GM19324 (cell line): Measurements from ENCODE around the gene RUFY1.
"Not testable (repeated sequence)": the region's sequence is repeated elsewhere in the genome, so short reads cannot be mapped to it uniquely, and the experiment has no call there.

Experiments used
- ATAC-seq: cut with Tn5 transposase; IDR thresholded peaks from one replicate; pipeline ENCODE4 v1.9.1; 2021; ENCODE audit warnings: mild to moderate bottlenecking, moderate library complexity; ENCODE audit not compliant: unreplicated experiment, low FRiP score

RUFY1 gene

DNA sequence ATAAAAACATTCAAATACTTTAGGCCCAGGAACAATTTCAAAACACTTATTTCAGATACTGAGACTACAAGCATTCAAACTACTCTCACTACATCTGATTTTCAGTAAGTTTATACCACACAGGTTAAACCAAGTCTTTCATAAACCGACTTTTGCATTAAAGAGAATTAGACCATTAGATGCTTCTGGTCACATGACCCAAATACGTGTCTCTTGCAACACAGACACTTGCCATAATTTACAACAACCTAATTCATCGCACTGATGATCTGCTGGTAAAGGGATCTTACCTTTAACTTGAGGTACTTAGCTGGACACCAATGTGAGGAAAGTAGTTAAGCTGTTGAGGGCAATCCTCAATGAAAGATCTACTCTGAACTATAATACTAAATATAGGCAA, 69.9 kb downstream of the RUFY1 start:
- ATAC-seq, result no peak

- no peak for ATAC-seq
These were observed 70.5 kb downstream of the RUFY1 start for GRCh38 chr5:179620703-179621350.

- ATAC-seq, result no peak
These were observed 71.3 kb downstream of the RUFY1 start for GRCh38 chr5:179621551-179622214.

DNA sequence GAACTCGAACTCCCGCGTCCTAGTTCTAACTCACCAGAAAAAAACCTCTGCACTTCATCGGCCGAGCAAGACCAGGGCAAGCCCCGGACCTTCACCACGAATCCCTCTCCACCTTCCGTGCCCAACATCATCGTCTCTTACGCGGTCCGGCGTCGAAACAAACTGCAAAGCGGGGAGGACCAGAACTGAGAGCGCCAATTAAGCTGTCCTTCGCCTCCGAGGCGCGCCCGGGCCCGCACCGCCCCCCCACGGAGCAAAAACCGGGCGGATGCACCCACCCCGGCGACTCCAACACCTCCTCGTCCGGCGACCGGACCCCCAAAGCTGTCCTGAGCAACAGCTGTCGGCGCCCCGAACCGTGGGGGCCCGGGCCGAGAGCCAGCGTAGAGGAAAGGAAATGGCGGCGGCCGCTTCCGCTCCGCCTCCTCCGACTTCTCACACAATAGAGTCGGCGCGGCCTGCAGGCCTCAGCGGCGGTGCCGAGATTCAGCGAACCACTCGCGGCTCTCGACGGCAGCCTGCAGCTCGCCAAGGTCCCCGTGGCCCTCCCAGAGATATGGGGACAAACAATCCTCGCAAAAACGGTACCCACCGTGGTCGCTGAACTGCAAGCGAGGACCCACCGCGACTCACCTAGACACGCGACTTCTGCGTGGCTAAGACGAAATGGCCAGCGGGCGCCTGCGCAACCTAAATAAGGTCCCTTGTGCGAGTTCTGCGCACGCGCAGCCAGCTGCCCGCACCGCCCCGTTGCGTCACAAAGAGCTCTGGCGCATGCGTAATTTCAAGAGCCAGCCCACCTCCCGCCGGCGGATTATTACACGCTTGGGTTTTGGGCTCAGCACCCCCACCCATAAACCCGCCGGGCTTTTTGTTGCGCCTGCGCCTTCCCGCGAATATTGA, 72.9 kb downstream of the RUFY1 start, which contains the start of gene HNRNPH1:
TSS of gene HNRNPH1 (minus strand) at position 669 of the 903 bp plus-strand sequence. CDS start at position 131, 538 bp downstream.
- peak; percentile 88 for ATAC-seq

DNA sequence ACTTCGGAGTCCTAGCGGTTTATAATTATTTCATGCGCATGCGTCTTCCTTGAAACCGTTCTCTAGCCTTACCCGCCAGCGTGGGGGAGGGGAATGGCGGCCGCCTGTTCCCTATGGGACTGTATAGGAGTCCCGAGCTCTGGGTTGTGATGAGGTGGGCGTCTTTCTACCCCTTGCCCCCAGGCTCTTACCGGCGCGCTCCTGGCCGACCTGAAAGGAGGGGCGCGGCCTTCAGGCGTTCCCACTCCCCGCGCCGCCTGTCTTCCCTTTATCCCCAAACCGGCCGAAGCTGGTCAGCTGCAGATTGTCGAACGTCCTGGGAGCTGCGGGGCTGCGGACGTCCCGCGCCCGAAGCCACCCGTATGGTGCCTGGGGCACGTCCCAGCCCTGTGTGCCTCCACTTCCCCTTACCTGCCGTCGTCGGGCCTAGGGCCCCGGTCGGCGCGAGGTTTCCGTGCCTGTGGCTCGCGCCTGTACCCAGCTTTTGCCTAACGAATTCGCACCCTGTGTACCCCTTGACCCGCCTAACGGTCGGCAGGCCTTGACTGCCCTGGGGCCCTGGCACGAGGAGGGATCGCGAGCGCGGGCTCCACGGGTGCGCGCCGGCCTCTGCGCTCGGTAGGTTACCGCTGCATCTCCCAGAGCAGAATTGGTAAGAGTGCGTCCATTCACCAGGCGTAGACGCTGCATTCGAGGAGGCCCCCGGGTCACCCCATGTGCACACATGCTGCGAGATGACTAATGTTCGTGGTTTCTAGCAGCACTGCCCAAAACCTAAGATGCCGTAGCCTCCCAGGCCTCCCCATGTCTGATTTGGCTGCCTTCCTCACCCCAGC, 73.8 kb downstream of the RUFY1 start:
- ATAC-seq, result peak; percentile 0

DNA sequence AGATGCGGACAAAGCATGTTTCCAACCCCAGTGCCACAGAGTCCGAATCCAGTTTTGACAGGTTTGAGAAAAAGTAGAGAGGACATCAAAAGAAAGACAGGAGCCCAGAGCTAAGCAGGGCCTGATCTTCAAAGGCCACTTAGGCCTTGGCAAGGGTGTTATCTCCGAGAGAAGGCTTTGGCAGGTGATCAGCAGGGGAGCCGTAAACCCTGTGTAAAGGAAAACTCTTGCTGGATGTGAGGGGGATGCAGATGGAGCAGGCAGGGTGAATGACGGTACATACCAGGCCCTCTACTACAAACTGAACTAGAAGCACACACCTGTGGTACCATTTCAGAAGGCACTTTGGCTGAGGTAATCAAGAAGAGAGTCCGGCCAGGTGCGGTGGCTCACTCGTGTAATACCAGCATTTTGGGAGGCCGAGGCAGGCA, 74.5 kb downstream of the RUFY1 start:
- no peak for ATAC-seq

DNA sequence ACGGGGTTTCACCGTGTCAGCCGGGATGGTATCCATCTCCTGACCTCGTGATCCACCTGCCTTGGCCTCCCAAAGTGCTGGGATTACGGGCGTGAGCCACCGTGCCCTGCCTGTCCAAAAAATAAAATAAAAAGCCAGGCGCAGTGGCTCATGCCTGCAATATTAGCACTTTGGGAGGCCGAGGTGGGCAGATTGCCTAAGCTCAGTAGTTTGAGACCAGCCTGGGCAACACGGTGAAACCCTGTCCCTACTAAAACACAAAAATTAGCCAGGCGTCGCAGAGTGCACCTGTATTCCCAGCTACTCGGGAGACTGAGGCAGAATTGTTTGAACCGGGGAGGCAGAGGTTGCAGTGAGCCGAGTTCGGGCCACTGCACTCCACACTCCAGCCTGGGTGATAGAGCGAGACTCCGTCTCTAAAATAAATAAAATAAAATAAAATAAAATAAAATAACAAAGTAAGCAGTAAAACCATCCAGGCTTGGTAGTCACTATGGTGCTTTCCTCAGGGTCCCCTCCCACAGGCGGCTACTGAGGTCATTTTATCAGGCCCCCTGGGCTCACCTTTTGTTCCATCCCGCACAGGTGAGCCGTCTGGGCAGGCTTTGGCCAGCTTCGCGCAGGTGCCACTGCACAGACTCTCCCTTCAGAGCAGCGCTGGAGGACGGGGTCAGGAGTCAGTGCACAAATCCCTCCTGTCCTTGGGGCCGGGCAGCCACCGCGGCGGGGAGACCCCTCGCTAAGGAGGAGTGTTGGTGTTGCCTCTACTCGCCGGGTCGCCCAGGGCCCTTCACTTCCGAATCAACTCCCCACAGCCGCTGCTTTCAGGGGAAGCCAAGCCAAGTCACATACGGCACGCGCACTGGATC, 83.4 kb downstream of the RUFY1 start:
- ATAC-seq, result peak; percentile 61

DNA sequence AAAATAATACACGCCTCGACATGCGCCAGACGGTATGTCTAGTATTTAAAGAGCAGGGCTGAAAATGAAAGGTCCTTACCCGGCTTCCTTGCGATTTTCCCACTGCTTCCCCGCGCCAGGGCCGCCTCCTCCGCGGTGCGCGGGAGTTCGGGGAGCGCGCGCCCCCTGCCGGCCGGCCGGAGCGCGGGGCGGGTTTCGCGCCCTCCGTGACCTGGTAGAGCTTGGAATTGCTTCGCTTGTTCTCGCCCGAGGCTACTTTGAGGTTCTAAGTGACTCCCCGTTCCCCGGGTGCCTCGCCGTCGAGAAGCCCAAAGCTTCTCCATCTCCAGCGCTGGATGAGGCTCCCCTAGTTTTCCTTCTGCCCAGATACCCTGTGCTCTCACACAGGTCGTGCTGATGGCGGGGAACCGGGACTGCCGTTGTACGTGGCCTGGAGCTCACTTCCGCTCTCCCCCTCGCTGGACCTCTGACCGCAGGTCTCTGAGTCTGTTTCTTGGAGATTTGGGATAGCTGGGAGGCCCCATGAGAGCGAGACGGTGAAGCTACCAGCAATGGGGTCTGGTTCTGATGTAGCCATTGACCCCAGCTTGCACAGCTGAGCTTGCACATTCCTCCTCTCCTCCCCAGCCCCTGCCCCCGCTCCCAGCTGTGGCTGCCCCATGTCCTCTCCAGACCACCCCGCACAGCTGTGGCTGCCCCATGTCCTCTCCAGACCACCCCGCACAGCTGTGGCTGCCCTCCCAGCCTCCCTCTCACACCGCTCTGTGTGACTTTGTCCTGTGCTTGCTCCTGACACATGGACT, 84.2 kb downstream of the RUFY1 start:
- peak; percentile 92 for ATAC-seq

DNA sequence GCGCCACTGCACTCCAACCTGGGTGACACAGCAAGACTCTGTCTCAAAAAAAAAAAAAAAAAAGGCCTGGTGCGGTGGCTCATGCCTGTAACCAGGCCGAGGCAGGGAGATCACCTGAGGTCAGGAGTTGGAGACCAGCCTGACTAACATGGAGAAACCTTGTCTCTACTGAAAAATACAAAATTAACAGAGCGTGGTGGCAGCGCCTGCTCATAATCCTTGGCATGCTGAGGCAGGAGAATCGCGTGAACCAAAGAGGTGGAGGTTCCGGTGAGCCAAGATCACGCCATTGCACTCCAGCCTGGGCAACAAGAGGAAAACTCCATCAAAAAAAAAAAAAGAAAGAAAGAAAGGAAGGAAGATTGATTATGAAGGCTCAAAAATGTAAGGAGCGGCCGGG, 88.9 kb downstream of the RUFY1 start:
- ATAC-seq, result not testable (repeated sequence)

DNA sequence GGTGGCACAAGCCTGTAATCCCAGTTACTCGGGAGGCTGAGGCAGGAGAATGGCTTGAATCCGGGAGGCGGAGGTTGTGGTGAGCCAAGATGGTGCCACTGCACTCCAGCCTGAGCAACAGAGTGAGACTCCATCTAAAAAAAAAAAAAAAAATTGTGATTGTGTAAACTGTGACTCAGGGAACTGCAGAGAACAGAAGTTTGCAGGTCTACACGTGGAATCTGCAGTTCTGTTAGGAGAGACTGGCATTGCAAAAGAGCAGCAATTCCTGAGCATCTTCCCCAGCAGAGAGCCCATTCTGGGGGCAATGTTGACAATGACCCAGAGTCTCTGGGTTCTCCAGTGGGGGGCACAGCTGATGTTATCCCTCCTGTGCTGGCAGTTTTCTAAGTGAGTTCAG, 91.4 kb downstream of the RUFY1 start:
- not testable (repeated sequence) for ATAC-seq

DNA sequence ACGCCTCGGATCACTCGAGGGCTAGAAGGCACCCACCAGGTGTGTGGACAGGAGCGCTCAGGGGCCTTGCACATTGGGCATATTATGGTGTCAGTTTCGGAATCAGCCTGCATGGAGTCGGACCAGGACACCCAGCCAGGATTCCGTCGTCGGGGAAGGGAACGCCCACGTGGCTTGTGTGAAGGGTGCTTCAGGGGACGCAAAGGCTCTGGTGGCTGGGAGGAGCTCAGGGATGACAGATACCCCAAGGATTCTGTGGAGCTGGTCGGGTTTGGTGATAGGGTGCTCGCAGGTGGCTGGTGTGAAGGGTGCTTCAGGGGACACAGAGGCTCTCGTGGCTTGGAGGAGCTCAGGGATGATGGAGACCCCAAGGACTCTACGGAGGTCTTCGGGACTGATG, 92.3 kb downstream of the RUFY1 start:
- ATAC-seq, result not testable (repeated sequence)

- ATAC-seq, result not testable (repeated sequence)
These were observed 93.0 kb downstream of the RUFY1 start for GRCh38 chr5:179643141-179643920.

- not testable (repeated sequence) for ATAC-seq
These were observed 94.4 kb downstream of the RUFY1 start for GRCh38 chr5:179644766-179645165.

GRCh38 chr5:179648410-179648809, 98.1 kb downstream of the RUFY1 start:
- ATAC-seq, result no peak

DNA sequence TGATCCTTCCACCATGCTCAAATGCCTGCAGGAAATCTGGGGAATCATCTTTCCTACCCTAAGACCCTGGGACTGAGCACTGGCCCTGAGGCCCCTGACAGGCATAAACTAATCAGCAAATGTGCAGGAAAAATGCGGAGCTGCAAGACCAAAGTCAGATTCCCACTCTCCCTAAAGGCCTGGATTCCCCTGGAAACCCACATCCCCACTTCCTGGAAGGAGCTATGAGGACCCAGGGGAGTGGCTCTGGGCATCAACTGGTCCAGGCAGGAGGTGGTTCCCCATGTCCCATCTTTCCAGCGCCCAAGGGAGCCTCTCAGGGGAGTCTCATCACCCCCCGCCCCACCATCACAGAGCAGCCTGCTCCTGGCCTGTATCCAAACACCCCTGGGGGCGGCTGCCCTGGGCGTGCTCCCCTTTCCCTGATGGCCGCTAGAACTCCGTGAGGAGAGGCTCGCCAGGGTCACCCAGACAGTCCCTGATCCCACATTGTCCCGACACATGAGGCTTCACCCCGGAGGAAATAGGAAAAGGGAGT, 98.9 kb downstream of the RUFY1 start:
- ATAC-seq, result not testable (repeated sequence)

- ATAC-seq, result not testable (repeated sequence)
These were observed 99.9 kb downstream of the RUFY1 start for GRCh38 chr5:179650245-179650644.

GRCh38 chr5:179653135-179653534, 102.8 kb downstream of the RUFY1 start:
- not testable (repeated sequence) for ATAC-seq
